Mammary epithelial cell (primary cell): Measurements from ENCODE around the gene SERPINA9.

Experiments
- EZH2 ChIP-seq: IDR thresholded peaks from 2 replicates; pipeline ENCODE4 v1.6.1; 2012; ENCODE audit warnings: low read length, inconsistent platforms, borderline replicate concordance
- TF ChIP-seq, protein P1 (sequence below), 2 donors: IDR thresholded peaks in 1 of 2; conservative IDR thresholded peaks in 1 of 2; 2 replicates each; pipeline ENCODE4 v1.5.1; 2011 to 2012; ENCODE audit warnings: inconsistent platforms in 2 of 2, low read length in 2 of 2, mild to moderate bottlenecking in 2 of 2, control low read depth in 1 of 2, low read depth in 1 of 2; ENCODE audit not compliant: insufficient read depth in 1 of 2; ENCODE audit errors: extremely low read depth in 1 of 2

DNA sequence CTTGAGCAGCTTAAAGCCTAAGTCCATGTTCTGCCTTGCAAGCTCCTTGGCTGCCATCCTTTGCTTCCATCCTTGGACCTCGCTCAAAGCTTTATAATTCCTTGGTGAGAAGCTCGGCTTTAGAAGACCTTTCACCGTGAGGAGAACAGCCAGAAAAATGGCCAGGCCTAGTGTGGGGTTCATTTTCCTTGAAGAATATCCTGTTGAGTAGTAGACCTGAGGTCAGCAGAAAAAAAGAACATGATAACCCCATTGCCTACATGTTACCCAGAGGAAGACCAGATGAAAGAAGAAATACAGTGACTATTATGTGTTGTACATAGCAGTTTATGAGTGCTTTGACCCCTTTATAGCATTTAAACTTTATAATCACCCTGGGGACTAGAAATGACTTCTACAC lies 22.2 kb upstream of the SERPINA9 start:
- TF ChIP-seq, protein P1, sequence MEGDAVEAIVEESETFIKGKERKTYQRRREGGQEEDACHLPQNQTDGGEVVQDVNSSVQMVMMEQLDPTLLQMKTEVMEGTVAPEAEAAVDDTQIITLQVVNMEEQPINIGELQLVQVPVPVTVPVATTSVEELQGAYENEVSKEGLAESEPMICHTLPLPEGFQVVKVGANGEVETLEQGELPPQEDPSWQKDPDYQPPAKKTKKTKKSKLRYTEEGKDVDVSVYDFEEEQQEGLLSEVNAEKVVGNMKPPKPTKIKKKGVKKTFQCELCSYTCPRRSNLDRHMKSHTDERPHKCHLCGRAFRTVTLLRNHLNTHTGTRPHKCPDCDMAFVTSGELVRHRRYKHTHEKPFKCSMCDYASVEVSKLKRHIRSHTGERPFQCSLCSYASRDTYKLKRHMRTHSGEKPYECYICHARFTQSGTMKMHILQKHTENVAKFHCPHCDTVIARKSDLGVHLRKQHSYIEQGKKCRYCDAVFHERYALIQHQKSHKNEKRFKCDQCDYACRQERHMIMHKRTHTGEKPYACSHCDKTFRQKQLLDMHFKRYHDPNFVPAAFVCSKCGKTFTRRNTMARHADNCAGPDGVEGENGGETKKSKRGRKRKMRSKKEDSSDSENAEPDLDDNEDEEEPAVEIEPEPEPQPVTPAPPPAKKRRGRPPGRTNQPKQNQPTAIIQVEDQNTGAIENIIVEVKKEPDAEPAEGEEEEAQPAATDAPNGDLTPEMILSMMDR (conservative IDR thresholded peaks at IDR 0.05 in 1 of 2, IDR thresholded peaks at IDR 0.05 in 1 of 2; ENCODE audit: extremely low read depth in 1 of 2, insufficient read depth in 1 of 2, low read depth in 1 of 2, low read length in 2 of 2) = no peak
- no peak for TF ChIP-seq EZH2
